GM23338 (cell line): ENCODE results near the gene RPS8. TPM values are rescaled to one million over a fixed set of nuclear protein-coding genes. Genes with fewer than 3 reads are reported as not detected.

Experiments used
- ATAC-seq: fragments of 200-7000 bp; cut with Tn5 transposase; 3 replicates; pipeline ENCODE4 v1.9.1; 2020
- DNase-seq: peaks from one replicate; pipeline ENCODE4 v3.0.0-alpha.2; 2015; ENCODE audit warnings: low spot score
- H2AFZ ChIP-seq: fragments of 200-600 bp; sonication (generic); 2 replicates; pipeline ENCODE4 v1.8.0; 2016; ENCODE audit warnings: antibody characterized with exemption, mild to moderate bottlenecking, moderate library complexity
- H3F3A ChIP-seq: fragments of 200-600 bp; sonication (generic); replicated peaks from 2 replicates; pipeline ENCODE4 v1.8.0; 2017; ENCODE audit warnings: antibody characterized with exemption, mixed run types, low read depth
- H3K27ac ChIP-seq: fragments of 200-600 bp; sonication (generic); 2 replicates; pipeline ENCODE4 v1.6.1; 2016; ENCODE audit warnings: low read depth
- H3K27me3 ChIP-seq: fragments of 200-600 bp; sonication (generic); 2 replicates; pipeline ENCODE4 v1.8.0; 2016; ENCODE audit warnings: mild to moderate bottlenecking, mixed run types, moderate library complexity; ENCODE audit not compliant: insufficient read depth
- H3K36me3 ChIP-seq: fragments of 200-600 bp; sonication (generic); 2 replicates; pipeline ENCODE4 v1.8.0; 2016; ENCODE audit warnings: mild to moderate bottlenecking; ENCODE audit not compliant: insufficient read depth
- H3K4me1 ChIP-seq: fragments of 200-600 bp; sonication (generic); 2 replicates; pipeline ENCODE4 v1.8.0; 2016; ENCODE audit warnings: mild to moderate bottlenecking, moderate library complexity; ENCODE audit not compliant: insufficient read depth
- H3K4me2 ChIP-seq: fragments of 200-600 bp; sonication (generic); 2 replicates; pipeline ENCODE4 v1.7.1; 2017; ENCODE audit warnings: mixed run types
- H3K4me3 ChIP-seq: fragments of 200-600 bp; sonication (generic); 2 replicates; pipeline ENCODE4 v1.6.1; 2016; ENCODE audit warnings: mixed run types
- H3K79me2 ChIP-seq: fragments of 200-600 bp; sonication (generic); replicated peaks from 2 replicates; pipeline ENCODE4 v1.8.0; 2017; ENCODE audit warnings: mild to moderate bottlenecking; ENCODE audit not compliant: insufficient read depth
- H3K9me2 ChIP-seq: fragments of 200-600 bp; sonication (generic); 2 replicates; pipeline ENCODE4 v1.8.0; 2017; ENCODE audit not compliant: insufficient read depth
- H4K20me1 ChIP-seq: fragments of 200-600 bp; sonication (generic); replicated peaks from 2 replicates; pipeline ENCODE4 v1.8.0; 2017; ENCODE audit warnings: mild to moderate bottlenecking; ENCODE audit not compliant: insufficient read depth
- H3K27ac Mint-ChIP-seq: 2 replicates; pipeline ENCODE4 v1.8.0; 2020; ENCODE audit warnings: inconsistent platforms, mild to moderate bottlenecking, moderate library complexity, mixed read lengths
- H3K27me3 Mint-ChIP-seq: 3 replicates; pipeline ENCODE4 v1.8.0; 2022; ENCODE audit warnings: low read depth, mild to moderate bottlenecking, moderate library complexity, mixed read lengths, inconsistent platforms; ENCODE audit not compliant: insufficient read depth, poor library complexity
- H3K36me3 Mint-ChIP-seq: 3 replicates; pipeline ENCODE4 v1.8.0; 2021; ENCODE audit warnings: low read depth, mild to moderate bottlenecking, inconsistent platforms, moderate library complexity, mixed read lengths
- H3K4me1 Mint-ChIP-seq: 3 replicates; pipeline ENCODE4 v1.8.0; 2020; ENCODE audit warnings: mild to moderate bottlenecking, inconsistent platforms, mixed read lengths
- H3K4me3 Mint-ChIP-seq: 3 replicates; pipeline ENCODE4 v1.8.0; 2021; ENCODE audit warnings: moderate library complexity, mild to moderate bottlenecking, inconsistent platforms, mixed read lengths
- H3K9me3 Mint-ChIP-seq: 3 replicates; pipeline ENCODE4 v1.8.0; 2020; ENCODE audit warnings: moderate library complexity, mild to moderate bottlenecking, inconsistent platforms, mixed read lengths
- EZH2 ChIP-seq: fragments of 200-600 bp; sonication (generic); IDR thresholded peaks from one replicate; pipeline ENCODE4 v1.8.0; 2017; ENCODE audit warnings: antibody characterized with exemption, mild to moderate bottlenecking, low read depth; ENCODE audit not compliant: unreplicated experiment
- EZH2phosphoT487 ChIP-seq: fragments of 200-600 bp; sonication (generic); IDR thresholded peaks from one replicate; pipeline ENCODE4 v1.8.1; 2018; ENCODE audit warnings: antibody characterized with exemption; ENCODE audit not compliant: unreplicated experiment
- NANOG ChIP-seq: IDR thresholded peaks from 2 replicates; pipeline ENCODE4 v1.6.1; 2016; ENCODE audit warnings: antibody characterized with exemption, borderline replicate concordance
- POLR2AphosphoS5 ChIP-seq: IDR thresholded peaks from 2 replicates; pipeline ENCODE4 v1.6.1; 2016; ENCODE audit warnings: antibody characterized with exemption, low read depth
- STAT1 ChIP-seq: IDR thresholded peaks from one replicate; pipeline ENCODE4 v1.6.1; 2016; ENCODE audit warnings: antibody characterized with exemption; ENCODE audit not compliant: unreplicated experiment
- ZNF114 ChIP-seq: fragments of 250-450 bp; sonication (Bioruptor Pico); IDR thresholded peaks from 2 replicates; pipeline ENCODE4 v1.5.0; 2020; ENCODE audit warnings: mild to moderate bottlenecking, moderate library complexity
- polyA plus RNA-seq: library from polyadenylated mRNA; unstranded; fragments of >200 nt; fragmentation: Nextera tagmentation; extraction: Ambion mirVana; gene quantifications from 2 replicates; pipeline ENCODE4 v1.2.1, GENCODE V29; 2016
- total RNA-seq: library from RNA; depleted of rRNA; stranded (reverse); fragments of >200 nt; shearing (Covaris generic); gene quantifications from 2 replicates; pipeline ENCODE4 v1.2.3, GENCODE V29; 2014
- TF ChIP-seq, protein P1 (sequence below): IDR thresholded peaks from one replicate; pipeline ENCODE4 v1.6.1; 2018; ENCODE audit warnings: antibody characterized with exemption; ENCODE audit not compliant: unreplicated experiment
- TF ChIP-seq, protein P2 (sequence below): IDR thresholded peaks from 2 replicates; pipeline ENCODE4 v1.6.1; 2016; ENCODE audit warnings: antibody characterized with exemption
- TF ChIP-seq, protein P3 (sequence below): fragments of 250-450 bp; sonication (Bioruptor Pico); IDR thresholded peaks from 2 replicates; pipeline ENCODE4 v1.5.0; 2020; ENCODE audit warnings: mild to moderate bottlenecking, moderate library complexity

RPS8 gene
- total and polyA plus RNA-seq, 2 experiments from 2014 or later: 1,756 to 2,427 TPM

DNA sequence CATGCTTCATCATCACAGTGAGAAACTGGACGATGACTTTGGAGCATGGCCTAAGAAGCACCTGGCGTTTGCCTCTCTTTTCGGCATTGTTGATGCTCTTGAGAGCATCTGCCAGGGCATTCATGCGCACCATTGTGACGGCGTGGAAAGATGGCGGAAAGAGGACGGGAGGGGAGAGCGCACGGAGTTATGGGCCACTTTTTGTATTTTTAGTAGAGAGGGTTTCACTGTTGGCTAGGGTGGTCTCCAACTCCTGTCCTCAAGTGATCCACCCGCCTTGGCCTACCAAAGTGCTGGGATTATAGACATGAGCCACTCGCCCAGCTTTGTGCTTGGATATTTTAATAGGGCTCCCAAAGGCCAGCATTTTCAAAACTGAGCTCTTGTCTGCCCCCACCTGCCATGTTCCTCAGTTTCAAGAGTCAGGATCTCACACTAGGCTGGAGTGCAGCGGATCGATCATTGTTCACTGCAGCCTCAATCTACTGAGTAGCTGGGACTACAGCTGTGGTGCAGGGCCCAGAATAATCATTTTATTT is 5.3 kb downstream of the RPS8 start:
- no peak overlapping the region for H3K4me3 Mint-ChIP-seq
- ATAC-seq (peak; percentile 4; the same call in 2 of the 3 replicates), DNase-seq (peak; percentile 38)
- Histone ChIP-seq H3K79me2 (peaks cover 32% of the 10 kb centered on the region), H3K9me2 (no peaks in the 10 kb centered on the region), H3K36me3 (peaks cover 37% of the 10 kb centered on the region), H3F3A (peaks cover 86% of the 10 kb centered on the region), H3K4me2 (no peak overlapping the region), H3K4me1 (peaks cover 29% of the 10 kb centered on the region), H4K20me1 (peaks cover 35% of the 10 kb centered on the region), H2AFZ (no peak overlapping the region), H3K27ac (peak overlapping the region; percentile 62), H3K4me3 (no peak overlapping the region), H3K27me3 (0 out of 2 replicates have a peak, but pooled peaks cover 7% of the 10 kb centered on the region)
- H3K4me1 Mint-ChIP-seq: peaks cover 35% of the 10 kb centered on the region
- no peak for TF ChIP-seq NANOG
- TF ChIP-seq POLR2AphosphoS5: peak; percentile 64
- H3K36me3 Mint-ChIP-seq: peaks cover 64% of the 10 kb centered on the region
- H3K27me3 Mint-ChIP-seq: peaks cover 43% of the 10 kb centered on the region
- H3K27ac Mint-ChIP-seq: 0 out of 2 replicates have a peak overlapping the region, but pooled peaks have one; percentile 46
- H3K9me3 Mint-ChIP-seq: no peaks in the 10 kb centered on the region; the same call in 2 of the 3 replicates

DNA sequence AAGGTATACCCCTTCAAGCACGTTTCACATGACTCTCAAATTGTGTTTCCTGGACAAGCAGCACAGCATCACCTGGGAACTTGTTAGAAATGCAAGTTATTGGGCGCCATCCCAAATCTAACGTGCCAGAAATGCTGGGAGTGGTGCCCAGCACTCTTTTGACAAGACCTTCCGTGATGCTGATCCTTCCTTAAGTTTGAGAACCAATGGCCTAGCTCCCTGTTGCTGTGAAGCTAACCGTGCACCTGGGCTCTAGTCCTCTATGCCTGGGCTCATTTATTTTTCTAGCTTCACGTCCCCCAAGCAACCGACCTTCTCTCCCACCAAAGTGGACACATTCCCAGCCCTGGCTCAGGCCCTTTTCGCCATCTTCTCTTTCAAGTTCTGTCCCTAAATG is 8.4 kb downstream of the RPS8 start:
- peaks cover 59% of the 10 kb centered on the region for H3F3A ChIP-seq
- Mint-ChIP-seq H3K36me3 (peaks cover 34% of the 10 kb centered on the region), H3K4me3 (peak overlapping the region; percentile 70), H3K27ac (no peak overlapping the region; the same call in 1 of the 2 replicates), H3K4me1 (peaks cover 29% of the 10 kb centered on the region), H3K9me3 (no peaks in the 10 kb centered on the region; the same call in 2 of the 3 replicates), H3K27me3 (peaks cover 36% of the 10 kb centered on the region)
- H3K9me2 ChIP-seq: no peaks in the 10 kb centered on the region
- ATAC-seq: no peak
- no peak overlapping the region for H3K27ac ChIP-seq
- peak overlapping the region; percentile 66 for H3K4me3 ChIP-seq
- peaks cover 2% of the 10 kb centered on the region; the same call in 1 of the 2 replicates for H3K79me2 ChIP-seq
- H3K4me2 ChIP-seq: peak overlapping the region; percentile 89
- peak; percentile 32 for DNase-seq
- H3K27me3 ChIP-seq: 0 out of 2 replicates have a peak, but pooled peaks cover 10% of the 10 kb centered on the region
- H4K20me1 ChIP-seq: peaks cover 8% of the 10 kb centered on the region
- peaks cover 11% of the 10 kb centered on the region for H3K36me3 ChIP-seq
- peak overlapping the region; percentile 95 for H2AFZ ChIP-seq
- TF ChIP-seq STAT1 (no peak), EZH2phosphoT487 (no peak), NANOG (no peak), EZH2 (no peak), POLR2AphosphoS5 (no peak), ZNF114 (CRISPR knock-in tag) (no peak)
- TF ChIP-seq, protein P1, sequence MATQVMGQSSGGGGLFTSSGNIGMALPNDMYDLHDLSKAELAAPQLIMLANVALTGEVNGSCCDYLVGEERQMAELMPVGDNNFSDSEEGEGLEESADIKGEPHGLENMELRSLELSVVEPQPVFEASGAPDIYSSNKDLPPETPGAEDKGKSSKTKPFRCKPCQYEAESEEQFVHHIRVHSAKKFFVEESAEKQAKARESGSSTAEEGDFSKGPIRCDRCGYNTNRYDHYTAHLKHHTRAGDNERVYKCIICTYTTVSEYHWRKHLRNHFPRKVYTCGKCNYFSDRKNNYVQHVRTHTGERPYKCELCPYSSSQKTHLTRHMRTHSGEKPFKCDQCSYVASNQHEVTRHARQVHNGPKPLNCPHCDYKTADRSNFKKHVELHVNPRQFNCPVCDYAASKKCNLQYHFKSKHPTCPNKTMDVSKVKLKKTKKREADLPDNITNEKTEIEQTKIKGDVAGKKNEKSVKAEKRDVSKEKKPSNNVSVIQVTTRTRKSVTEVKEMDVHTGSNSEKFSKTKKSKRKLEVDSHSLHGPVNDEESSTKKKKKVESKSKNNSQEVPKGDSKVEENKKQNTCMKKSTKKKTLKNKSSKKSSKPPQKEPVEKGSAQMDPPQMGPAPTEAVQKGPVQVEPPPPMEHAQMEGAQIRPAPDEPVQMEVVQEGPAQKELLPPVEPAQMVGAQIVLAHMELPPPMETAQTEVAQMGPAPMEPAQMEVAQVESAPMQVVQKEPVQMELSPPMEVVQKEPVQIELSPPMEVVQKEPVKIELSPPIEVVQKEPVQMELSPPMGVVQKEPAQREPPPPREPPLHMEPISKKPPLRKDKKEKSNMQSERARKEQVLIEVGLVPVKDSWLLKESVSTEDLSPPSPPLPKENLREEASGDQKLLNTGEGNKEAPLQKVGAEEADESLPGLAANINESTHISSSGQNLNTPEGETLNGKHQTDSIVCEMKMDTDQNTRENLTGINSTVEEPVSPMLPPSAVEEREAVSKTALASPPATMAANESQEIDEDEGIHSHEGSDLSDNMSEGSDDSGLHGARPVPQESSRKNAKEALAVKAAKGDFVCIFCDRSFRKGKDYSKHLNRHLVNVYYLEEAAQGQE: no peak
- TF ChIP-seq, protein P2, sequence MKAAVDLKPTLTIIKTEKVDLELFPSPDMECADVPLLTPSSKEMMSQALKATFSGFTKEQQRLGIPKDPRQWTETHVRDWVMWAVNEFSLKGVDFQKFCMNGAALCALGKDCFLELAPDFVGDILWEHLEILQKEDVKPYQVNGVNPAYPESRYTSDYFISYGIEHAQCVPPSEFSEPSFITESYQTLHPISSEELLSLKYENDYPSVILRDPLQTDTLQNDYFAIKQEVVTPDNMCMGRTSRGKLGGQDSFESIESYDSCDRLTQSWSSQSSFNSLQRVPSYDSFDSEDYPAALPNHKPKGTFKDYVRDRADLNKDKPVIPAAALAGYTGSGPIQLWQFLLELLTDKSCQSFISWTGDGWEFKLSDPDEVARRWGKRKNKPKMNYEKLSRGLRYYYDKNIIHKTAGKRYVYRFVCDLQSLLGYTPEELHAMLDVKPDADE: no peak
- TF ChIP-seq, protein P3, sequence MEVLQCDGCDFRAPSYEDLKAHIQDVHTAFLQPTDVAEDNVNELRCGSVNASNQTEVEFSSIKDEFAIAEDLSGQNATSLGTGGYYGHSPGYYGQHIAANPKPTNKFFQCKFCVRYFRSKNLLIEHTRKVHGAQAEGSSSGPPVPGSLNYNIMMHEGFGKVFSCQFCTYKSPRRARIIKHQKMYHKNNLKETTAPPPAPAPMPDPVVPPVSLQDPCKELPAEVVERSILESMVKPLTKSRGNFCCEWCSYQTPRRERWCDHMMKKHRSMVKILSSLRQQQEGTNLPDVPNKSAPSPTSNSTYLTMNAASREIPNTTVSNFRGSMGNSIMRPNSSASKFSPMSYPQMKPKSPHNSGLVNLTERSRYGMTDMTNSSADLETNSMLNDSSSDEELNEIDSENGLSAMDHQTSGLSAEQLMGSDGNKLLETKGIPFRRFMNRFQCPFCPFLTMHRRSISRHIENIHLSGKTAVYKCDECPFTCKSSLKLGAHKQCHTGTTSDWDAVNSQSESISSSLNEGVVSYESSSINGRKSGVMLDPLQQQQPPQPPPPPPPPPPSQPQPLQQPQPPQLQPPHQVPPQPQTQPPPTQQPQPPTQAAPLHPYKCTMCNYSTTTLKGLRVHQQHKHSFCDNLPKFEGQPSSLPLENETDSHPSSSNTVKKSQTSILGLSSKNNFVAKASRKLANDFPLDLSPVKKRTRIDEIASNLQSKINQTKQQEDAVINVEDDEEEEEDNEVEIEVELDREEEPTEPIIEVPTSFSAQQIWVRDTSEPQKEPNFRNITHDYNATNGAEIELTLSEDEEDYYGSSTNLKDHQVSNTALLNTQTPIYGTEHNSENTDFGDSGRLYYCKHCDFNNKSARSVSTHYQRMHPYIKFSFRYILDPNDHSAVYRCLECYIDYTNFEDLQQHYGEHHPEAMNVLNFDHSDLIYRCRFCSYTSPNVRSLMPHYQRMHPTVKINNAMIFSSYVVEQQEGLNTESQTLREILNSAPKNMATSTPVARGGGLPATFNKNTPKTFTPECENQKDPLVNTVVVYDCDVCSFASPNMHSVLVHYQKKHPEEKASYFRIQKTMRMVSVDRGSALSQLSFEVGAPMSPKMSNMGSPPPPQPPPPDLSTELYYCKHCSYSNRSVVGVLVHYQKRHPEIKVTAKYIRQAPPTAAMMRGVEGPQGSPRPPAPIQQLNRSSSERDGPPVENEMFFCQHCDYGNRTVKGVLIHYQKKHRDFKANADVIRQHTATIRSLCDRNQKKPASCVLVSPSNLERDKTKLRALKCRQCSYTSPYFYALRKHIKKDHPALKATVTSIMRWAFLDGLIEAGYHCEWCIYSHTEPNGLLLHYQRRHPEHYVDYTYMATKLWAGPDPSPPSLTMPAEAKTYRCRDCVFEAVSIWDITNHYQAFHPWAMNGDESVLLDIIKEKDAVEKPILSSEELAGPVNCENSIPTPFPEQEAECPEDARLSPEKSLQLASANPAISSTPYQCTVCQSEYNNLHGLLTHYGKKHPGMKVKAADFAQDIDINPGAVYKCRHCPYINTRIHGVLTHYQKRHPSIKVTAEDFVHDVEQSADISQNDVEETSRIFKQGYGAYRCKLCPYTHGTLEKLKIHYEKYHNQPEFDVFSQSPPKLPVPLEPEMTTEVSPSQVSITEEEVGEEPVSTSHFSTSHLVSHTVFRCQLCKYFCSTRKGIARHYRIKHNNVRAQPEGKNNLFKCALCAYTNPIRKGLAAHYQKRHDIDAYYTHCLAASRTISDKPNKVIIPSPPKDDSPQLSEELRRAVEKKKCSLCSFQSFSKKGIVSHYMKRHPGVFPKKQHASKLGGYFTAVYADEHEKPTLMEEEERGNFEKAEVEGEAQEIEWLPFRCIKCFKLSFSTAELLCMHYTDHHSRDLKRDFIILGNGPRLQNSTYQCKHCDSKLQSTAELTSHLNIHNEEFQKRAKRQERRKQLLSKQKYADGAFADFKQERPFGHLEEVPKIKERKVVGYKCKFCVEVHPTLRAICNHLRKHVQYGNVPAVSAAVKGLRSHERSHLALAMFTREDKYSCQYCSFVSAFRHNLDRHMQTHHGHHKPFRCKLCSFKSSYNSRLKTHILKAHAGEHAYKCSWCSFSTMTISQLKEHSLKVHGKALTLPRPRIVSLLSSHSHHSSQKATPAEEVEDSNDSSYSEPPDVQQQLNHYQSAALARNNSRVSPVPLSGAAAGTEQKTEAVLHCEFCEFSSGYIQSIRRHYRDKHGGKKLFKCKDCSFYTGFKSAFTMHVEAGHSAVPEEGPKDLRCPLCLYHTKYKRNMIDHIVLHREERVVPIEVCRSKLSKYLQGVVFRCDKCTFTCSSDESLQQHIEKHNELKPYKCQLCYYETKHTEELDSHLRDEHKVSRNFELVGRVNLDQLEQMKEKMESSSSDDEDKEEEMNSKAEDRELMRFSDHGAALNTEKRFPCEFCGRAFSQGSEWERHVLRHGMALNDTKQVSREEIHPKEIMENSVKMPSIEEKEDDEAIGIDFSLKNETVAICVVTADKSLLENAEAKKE (CRISPR knock-in tag): no peak
- H3K4me1 ChIP-seq: peaks cover 22% of the 10 kb centered on the region
